B cell (primary cell): ENCODE measurements around the gene TDG.

Experiments used
- EZH2 ChIP-seq: IDR thresholded peaks from 2 replicates; pipeline ENCODE4 v1.6.1; 2012; ENCODE audit warnings: borderline replicate concordance, low read depth, mild to moderate bottlenecking, moderate library complexity, low read length; ENCODE audit not compliant: insufficient read depth, poor library complexity, severe bottlenecking
- TF ChIP-seq, protein P1 (sequence below): fragments of 200-600 bp; IDR thresholded peaks from one replicate; pipeline ENCODE4 v1.8.0; 2022; ENCODE audit warnings: antibody characterized with exemption, mild to moderate bottlenecking

DNA sequence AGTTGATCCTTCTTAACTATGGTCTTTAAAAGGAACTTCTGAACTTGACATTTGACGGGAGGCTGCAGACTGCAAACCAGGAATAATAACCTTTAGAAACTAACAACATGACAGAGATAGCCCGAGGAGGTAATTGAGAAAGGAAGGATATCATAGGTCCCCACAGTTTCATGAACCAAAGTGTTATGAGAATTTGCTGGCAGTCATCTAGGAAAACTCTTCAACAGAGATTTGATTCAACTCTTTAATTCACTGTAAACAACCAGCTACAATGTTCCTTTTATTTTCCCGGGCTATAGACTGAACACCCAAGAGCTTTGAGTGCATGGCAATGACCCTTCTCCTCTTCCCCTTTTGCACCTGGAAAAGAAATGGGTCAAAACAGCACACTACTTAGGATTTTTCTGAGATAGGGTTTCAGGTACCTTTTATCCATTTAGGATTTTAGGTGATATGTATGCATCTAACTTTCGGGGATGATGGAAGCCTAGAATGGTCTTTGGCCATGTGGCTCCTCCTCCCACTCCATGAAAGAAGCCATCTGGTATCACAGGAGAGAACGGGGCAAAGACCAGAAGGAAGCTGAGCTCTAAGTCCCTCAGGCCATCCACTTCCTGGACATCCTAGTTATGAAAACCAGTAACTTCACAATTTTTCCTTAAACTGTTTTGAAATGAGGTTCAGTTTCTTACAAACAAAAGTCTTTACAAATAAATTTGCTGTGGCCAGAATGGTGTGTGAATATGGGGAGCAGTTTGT lies 61.3 kb downstream of the TDG start:
- TF ChIP-seq, protein P1, sequence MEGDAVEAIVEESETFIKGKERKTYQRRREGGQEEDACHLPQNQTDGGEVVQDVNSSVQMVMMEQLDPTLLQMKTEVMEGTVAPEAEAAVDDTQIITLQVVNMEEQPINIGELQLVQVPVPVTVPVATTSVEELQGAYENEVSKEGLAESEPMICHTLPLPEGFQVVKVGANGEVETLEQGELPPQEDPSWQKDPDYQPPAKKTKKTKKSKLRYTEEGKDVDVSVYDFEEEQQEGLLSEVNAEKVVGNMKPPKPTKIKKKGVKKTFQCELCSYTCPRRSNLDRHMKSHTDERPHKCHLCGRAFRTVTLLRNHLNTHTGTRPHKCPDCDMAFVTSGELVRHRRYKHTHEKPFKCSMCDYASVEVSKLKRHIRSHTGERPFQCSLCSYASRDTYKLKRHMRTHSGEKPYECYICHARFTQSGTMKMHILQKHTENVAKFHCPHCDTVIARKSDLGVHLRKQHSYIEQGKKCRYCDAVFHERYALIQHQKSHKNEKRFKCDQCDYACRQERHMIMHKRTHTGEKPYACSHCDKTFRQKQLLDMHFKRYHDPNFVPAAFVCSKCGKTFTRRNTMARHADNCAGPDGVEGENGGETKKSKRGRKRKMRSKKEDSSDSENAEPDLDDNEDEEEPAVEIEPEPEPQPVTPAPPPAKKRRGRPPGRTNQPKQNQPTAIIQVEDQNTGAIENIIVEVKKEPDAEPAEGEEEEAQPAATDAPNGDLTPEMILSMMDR, result no peak
- no peak for TF ChIP-seq EZH2
